Neural cell (in vitro differentiated cells): ENCODE data around the gene LBR. TPM values are rescaled to one million over a fixed set of nuclear protein-coding genes. Genes with fewer than 3 reads are reported as not detected.

Source experiments
- H2AFZ ChIP-seq: fragments of 200-600, 300-800 bp; sonication (generic), shearing (Covaris generic); 2 replicates; pipeline ENCODE4 v1.6.0; 2014; ENCODE audit warnings: low read depth, mild to moderate bottlenecking, antibody characterized with exemption, low read length, moderate library complexity
- H3F3A ChIP-seq: fragments of 200-600 bp; shearing (Covaris generic); 2 replicates; pipeline ENCODE4 v1.6.1; 2016; ENCODE audit warnings: mild to moderate bottlenecking, moderate library complexity, mixed read lengths, antibody characterized with exemption, low read length; ENCODE audit not compliant: insufficient read depth, poor library complexity, severe bottlenecking
- H3K27ac ChIP-seq: fragments of 200-600, 300-800 bp; sonication (generic), shearing (Covaris generic); 2 replicates; pipeline ENCODE4 v1.5.1; 2014; ENCODE audit warnings: mild to moderate bottlenecking, low read length, moderate library complexity
- H3K27me3 ChIP-seq: fragments of 300-800, 200-600 bp; sonication (generic), shearing (Covaris generic); 2 replicates; pipeline ENCODE4 v1.6.0; 2014; ENCODE audit warnings: mild to moderate bottlenecking, low read depth, low read length, moderate library complexity; ENCODE audit not compliant: insufficient read depth
- H3K36me3 ChIP-seq: fragments of 300-800, 200-600 bp; sonication (generic), shearing (Covaris generic); 2 replicates; pipeline ENCODE4 v1.5.1; 2014; ENCODE audit warnings: mild to moderate bottlenecking, antibody characterized with exemption, low read length, moderate library complexity; ENCODE audit not compliant: insufficient read depth
- H3K4me2 ChIP-seq: fragments of 300-800, 200-600 bp; sonication (generic), shearing (Covaris generic); 2 replicates; pipeline ENCODE4 v1.6.0; 2014; ENCODE audit warnings: mild to moderate bottlenecking, low read length
- H3K4me3 ChIP-seq: fragments of 300-800, 200-600 bp; sonication (generic), shearing (Covaris generic); 2 replicates; pipeline ENCODE4 v1.5.1; 2014; ENCODE audit warnings: mild to moderate bottlenecking, low read length, moderate library complexity
- H3K79me2 ChIP-seq: fragments of 200-600 bp; shearing (Covaris generic); replicated peaks from 2 replicates; pipeline ENCODE4 v1.6.0; 2014; ENCODE audit warnings: mild to moderate bottlenecking, low read length, moderate library complexity; ENCODE audit not compliant: insufficient read depth
- H3K9ac ChIP-seq: fragments of 300-800, 200-600 bp; sonication (generic), shearing (Covaris generic); 2 replicates; pipeline ENCODE4 v1.6.1; 2016; ENCODE audit warnings: mild to moderate bottlenecking, low read length, mixed read lengths
- H3K9me2 ChIP-seq: fragments of 200-600 bp; shearing (Covaris generic); 2 replicates; pipeline ENCODE4 v1.6.1; 2016; ENCODE audit warnings: mild to moderate bottlenecking, low read length, mixed read lengths; ENCODE audit not compliant: insufficient read depth
- H3K9me3 ChIP-seq: fragments of 200-600, 300-800 bp; sonication (generic), shearing (Covaris generic); 2 replicates; pipeline ENCODE4 v1.6.1; 2016; ENCODE audit warnings: mild to moderate bottlenecking, mixed run types, low read length, moderate library complexity, mixed read lengths
- H4K20me1 ChIP-seq: fragments of 200-600 bp; shearing (Covaris generic); 2 replicates; pipeline ENCODE4 v1.6.1; 2016; ENCODE audit warnings: mild to moderate bottlenecking, mixed run types; ENCODE audit not compliant: insufficient read depth
- EP300 ChIP-seq: fragments of 450-650 bp; conservative IDR thresholded peaks from 2 replicates; pipeline ENCODE4 v1.6.1; 2014; ENCODE audit warnings: antibody characterized with exemption, mild to moderate bottlenecking, moderate library complexity; ENCODE audit not compliant: poor library complexity, severe bottlenecking
- EZH2 ChIP-seq: fragments of 200-600, 300-800 bp; shearing (Covaris generic), sonication (generic); IDR thresholded peaks from 2 replicates; pipeline ENCODE4 v1.6.1; 2014; ENCODE audit warnings: antibody characterized with exemption, low read length, borderline replicate concordance, mild to moderate bottlenecking; ENCODE audit not compliant: insufficient read depth, poor library complexity, severe bottlenecking
- MXI1 ChIP-seq: fragments of 450-650 bp; conservative IDR thresholded peaks from 2 replicates; pipeline ENCODE4 v1.6.1; 2014; ENCODE audit warnings: antibody characterized with exemption, mild to moderate bottlenecking; ENCODE audit not compliant: poor library complexity, severe bottlenecking
- POLR2AphosphoS5 ChIP-seq: IDR thresholded peaks from 2 replicates; pipeline ENCODE4 v1.6.1; 2012
- RAD21 ChIP-seq: fragments of 450-650 bp; conservative IDR thresholded peaks from 2 replicates; pipeline ENCODE4 v1.6.1; 2014; ENCODE audit warnings: antibody characterized with exemption, mild to moderate bottlenecking, moderate library complexity
- SMC3 ChIP-seq: fragments of 450-650 bp; conservative IDR thresholded peaks from 2 replicates; pipeline ENCODE4 v1.6.1; 2014; ENCODE audit warnings: antibody characterized with exemption, mild to moderate bottlenecking, moderate library complexity; ENCODE audit not compliant: poor library complexity
- TAF1 ChIP-seq: IDR thresholded peaks from 2 replicates; pipeline ENCODE4 v1.6.1; 2012; ENCODE audit warnings: low read depth
- polyA plus RNA-seq: library from polyadenylated mRNA; depleted of rRNA; stranded (reverse); fragments of >200 nt; gene quantifications from 2 replicates; pipeline ENCODE4 v1.2.3, GENCODE V29; 2014
- TF ChIP-seq, protein P1 (sequence below): fragments of 450-650 bp; IDR thresholded peaks from 2 replicates; pipeline ENCODE4 v1.5.1; 2014; ENCODE audit warnings: antibody characterized with exemption, mild to moderate bottlenecking, moderate library complexity; ENCODE audit not compliant: poor library complexity, severe bottlenecking
- TF ChIP-seq, protein P2 (sequence below): IDR thresholded peaks from 2 replicates; pipeline ENCODE4 v1.6.1; 2012; ENCODE audit warnings: borderline replicate concordance

Gene LBR
- polyA plus RNA-seq, 1 donor from 2014 or later = 156 TPM

DNA sequence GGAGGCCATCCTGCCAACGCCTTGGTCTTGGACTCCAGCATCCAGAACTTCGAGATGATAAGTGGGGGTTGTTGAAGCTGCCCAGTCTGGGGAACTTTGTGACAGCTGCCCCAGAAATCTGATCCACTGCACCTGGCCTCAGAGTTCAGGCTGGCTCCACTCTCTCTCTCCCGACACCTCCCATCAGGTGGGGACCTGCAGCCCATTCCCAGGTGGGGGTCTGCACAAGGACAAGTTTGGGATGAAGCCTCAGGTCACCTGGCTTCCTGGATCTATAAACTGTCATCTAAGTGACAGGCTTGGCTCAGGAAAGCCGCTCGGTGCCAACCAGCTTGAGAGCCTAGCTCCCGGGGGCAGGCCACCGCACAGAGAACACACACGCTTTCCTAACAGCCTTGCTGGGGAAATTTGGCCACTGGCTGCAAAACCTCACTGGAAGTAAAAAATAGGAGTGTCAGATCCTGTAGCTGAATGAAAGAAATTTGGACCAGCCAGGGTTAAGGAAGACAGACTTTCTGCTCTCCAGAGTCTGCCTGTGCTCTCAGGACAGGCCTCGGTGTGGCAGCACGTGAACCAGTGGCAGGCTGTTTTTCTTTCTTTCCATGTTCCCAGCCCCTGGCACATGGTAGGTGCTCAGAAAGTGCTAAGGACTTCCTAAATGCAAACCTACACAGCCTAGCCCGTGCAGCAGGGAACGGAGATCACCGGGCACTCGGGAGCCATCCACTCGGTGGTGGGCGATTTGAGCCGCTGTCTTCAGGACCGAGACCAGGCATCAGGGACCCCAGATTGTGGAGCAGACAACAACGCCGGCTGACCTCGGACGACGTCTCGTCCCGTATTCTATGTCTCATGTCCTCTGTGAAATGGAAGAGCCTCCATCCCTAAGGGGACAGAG is 42.6 kb upstream of the LBR start:
- TF ChIP-seq POLR2AphosphoS5 = no peak
- TF ChIP-seq, protein P1, sequence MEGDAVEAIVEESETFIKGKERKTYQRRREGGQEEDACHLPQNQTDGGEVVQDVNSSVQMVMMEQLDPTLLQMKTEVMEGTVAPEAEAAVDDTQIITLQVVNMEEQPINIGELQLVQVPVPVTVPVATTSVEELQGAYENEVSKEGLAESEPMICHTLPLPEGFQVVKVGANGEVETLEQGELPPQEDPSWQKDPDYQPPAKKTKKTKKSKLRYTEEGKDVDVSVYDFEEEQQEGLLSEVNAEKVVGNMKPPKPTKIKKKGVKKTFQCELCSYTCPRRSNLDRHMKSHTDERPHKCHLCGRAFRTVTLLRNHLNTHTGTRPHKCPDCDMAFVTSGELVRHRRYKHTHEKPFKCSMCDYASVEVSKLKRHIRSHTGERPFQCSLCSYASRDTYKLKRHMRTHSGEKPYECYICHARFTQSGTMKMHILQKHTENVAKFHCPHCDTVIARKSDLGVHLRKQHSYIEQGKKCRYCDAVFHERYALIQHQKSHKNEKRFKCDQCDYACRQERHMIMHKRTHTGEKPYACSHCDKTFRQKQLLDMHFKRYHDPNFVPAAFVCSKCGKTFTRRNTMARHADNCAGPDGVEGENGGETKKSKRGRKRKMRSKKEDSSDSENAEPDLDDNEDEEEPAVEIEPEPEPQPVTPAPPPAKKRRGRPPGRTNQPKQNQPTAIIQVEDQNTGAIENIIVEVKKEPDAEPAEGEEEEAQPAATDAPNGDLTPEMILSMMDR = no peak
- TF ChIP-seq, protein P2, sequence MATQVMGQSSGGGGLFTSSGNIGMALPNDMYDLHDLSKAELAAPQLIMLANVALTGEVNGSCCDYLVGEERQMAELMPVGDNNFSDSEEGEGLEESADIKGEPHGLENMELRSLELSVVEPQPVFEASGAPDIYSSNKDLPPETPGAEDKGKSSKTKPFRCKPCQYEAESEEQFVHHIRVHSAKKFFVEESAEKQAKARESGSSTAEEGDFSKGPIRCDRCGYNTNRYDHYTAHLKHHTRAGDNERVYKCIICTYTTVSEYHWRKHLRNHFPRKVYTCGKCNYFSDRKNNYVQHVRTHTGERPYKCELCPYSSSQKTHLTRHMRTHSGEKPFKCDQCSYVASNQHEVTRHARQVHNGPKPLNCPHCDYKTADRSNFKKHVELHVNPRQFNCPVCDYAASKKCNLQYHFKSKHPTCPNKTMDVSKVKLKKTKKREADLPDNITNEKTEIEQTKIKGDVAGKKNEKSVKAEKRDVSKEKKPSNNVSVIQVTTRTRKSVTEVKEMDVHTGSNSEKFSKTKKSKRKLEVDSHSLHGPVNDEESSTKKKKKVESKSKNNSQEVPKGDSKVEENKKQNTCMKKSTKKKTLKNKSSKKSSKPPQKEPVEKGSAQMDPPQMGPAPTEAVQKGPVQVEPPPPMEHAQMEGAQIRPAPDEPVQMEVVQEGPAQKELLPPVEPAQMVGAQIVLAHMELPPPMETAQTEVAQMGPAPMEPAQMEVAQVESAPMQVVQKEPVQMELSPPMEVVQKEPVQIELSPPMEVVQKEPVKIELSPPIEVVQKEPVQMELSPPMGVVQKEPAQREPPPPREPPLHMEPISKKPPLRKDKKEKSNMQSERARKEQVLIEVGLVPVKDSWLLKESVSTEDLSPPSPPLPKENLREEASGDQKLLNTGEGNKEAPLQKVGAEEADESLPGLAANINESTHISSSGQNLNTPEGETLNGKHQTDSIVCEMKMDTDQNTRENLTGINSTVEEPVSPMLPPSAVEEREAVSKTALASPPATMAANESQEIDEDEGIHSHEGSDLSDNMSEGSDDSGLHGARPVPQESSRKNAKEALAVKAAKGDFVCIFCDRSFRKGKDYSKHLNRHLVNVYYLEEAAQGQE = no peak
- no peak for TF ChIP-seq RAD21
- no peak for TF ChIP-seq SMC3
- TF ChIP-seq EZH2 = no peak
- TF ChIP-seq EP300 = no peak
- no peak for TF ChIP-seq MXI1
- no peak for TF ChIP-seq TAF1
- Histone ChIP-seq H3K27ac (no peak overlapping the region), H3K79me2 (no peaks in the 10 kb centered on the region), H3K9me3 (no peaks in the 10 kb centered on the region), H3K4me2 (no peak overlapping the region), H4K20me1 (no peaks in the 10 kb centered on the region), H3F3A (no peaks in the 10 kb centered on the region), H3K9me2 (no peaks in the 10 kb centered on the region), H3K36me3 (no peaks in the 10 kb centered on the region), H3K4me3 (no peak overlapping the region), H2AFZ (no peak overlapping the region), H3K27me3 (no peaks in the 10 kb centered on the region), H3K9ac (no peak overlapping the region)

DNA sequence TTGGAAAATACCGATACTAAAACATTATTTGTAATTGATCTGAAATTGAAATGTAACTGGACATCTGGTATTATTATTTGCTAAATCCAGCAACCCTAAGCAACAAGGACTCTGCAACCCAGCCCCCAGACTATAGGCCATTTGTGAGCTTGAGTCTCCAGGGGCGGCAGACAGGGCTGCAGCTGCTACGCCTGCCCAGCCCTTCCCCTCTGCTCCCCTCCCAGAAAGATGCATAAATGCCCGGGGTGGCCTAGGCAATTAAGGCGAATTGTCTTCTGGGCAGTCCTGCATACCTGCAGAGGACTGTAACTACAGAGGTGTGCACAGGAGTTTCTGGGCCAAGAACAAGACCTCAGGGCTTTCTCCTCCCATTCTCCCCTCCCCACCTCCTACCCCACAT is 41.2 kb upstream of the LBR start:
- Histone ChIP-seq H3K9ac (no peak overlapping the region), H3K36me3 (no peaks in the 10 kb centered on the region), H3K27ac (no peak overlapping the region), H3K27me3 (no peaks in the 10 kb centered on the region), H3K4me2 (no peak overlapping the region), H3F3A (no peaks in the 10 kb centered on the region), H3K4me3 (no peak overlapping the region), H3K9me2 (no peaks in the 10 kb centered on the region), H3K79me2 (no peaks in the 10 kb centered on the region), H2AFZ (no peak overlapping the region), H3K9me3 (no peaks in the 10 kb centered on the region), H4K20me1 (no peaks in the 10 kb centered on the region)
- no peak for TF ChIP-seq RAD21
- no peak for TF ChIP-seq SMC3
- no peak for TF ChIP-seq MXI1
- no peak for TF ChIP-seq TAF1
- no peak for TF ChIP-seq EZH2
- no peak for TF ChIP-seq POLR2AphosphoS5
- TF ChIP-seq, protein P1 = no peak
- TF ChIP-seq, protein P2 = no peak
- no peak for TF ChIP-seq EP300
